Endothelial cell of umbilical vein (primary cell): ENCODE results near the gene DAP. TPM values are rescaled to one million over a fixed set of nuclear protein-coding genes. Genes with fewer than 3 reads are reported as not detected.

Experiments used
- BruUV-seq: library from RNA; stranded (reverse); fragments of 400-500 nt; replicated peaks from 2 replicates; lab custom pipeline; 2021; lab: Mats Ljungman, UMichigan
- CTCF ChIA-PET: fragments of 300-600, 350-600 bp; sonication (Branson Sonifier 250); formaldehyde crosslinking; loops from one replicate; lab custom pipeline; 2021; ENCODE audit warnings: antibody characterized with exemption, inconsistent platforms; lab: Charles Lee
- POLR2A ChIA-PET: fragments of 300-600, 350-600 bp; sonication (Branson Sonifier 250); formaldehyde crosslinking; loops from one replicate; lab custom pipeline; 2021; ENCODE audit warnings: antibody characterized with exemption, inconsistent platforms; lab: Charles Lee
- DNase-seq: peaks from one replicate; pipeline ENCODE4 v3.0.0-alpha.2; 2011; ENCODE audit warnings: low read depth, low spot score
- FAIRE-seq: peaks from 2 replicates; lab custom pipeline; 2011; peaks lifted over from hg19 to GRCh38; lab: Jason Lieb, UNC
- H2AFZ ChIP-seq: 2 replicates; pipeline ENCODE4 v1.6.0; 2012; ENCODE audit warnings: low read depth, low read length, control low read depth, inconsistent platforms
- H3K27ac ChIP-seq: 2 replicates; pipeline ENCODE4 v1.5.1; 2011; ENCODE audit warnings: low read depth, mild to moderate bottlenecking, control low read depth, low read length, moderate library complexity; ENCODE audit not compliant: insufficient read depth
- H3K27me3 ChIP-seq, 2 experiments: 2 replicates each; pipeline versions ENCODE4 v1.6.0 to v1.6.1; 2011; ENCODE audit warnings: low read length in 2 of 2, mixed read lengths in 1 of 2; ENCODE audit not compliant: control insufficient read depth in 2 of 2, insufficient read depth in 2 of 2
- H3K36me3 ChIP-seq, 2 experiments: 2 replicates in 1 of 2; 3 replicates in 1 of 2; pipeline ENCODE4 v1.5.1; 2011; ENCODE audit warnings: low read length in 2 of 2, mild to moderate bottlenecking in 1 of 2, moderate library complexity in 1 of 2; ENCODE audit not compliant: control insufficient read depth in 2 of 2, insufficient read depth in 2 of 2; ENCODE audit errors: extremely low read depth in 1 of 2
- H3K4me1 ChIP-seq: 3 replicates; pipeline ENCODE4 v1.5.1; 2011; ENCODE audit warnings: mild to moderate bottlenecking, low read length; ENCODE audit not compliant: control insufficient read depth, insufficient read depth; ENCODE audit errors: extremely low read depth
- H3K4me2 ChIP-seq: 2 replicates; pipeline ENCODE4 v1.6.1; 2011; ENCODE audit warnings: low read length, control low read depth, mixed read lengths; ENCODE audit not compliant: insufficient read depth
- H3K4me3 ChIP-seq, 3 experiments: fragments of 200-600 bp in 1 of 3; sonication (generic), shearing (Covaris generic) in 1 of 3; replicated peaks in 1 of 3; 2 replicates each; pipeline ENCODE4 v1.5.1; 2011 to 2016; ENCODE audit warnings: control low read depth in 3 of 3, low read length in 3 of 3, mild to moderate bottlenecking in 2 of 3, inconsistent platforms in 1 of 3, low read depth in 1 of 3, moderate library complexity in 1 of 3; ENCODE audit not compliant: insufficient read depth in 1 of 3
- H3K79me2 ChIP-seq: 2 replicates; pipeline ENCODE4 v1.6.0; 2012; ENCODE audit warnings: low read length, inconsistent platforms; ENCODE audit not compliant: control insufficient read depth, insufficient read depth
- H3K9ac ChIP-seq: replicated peaks from 2 replicates; pipeline ENCODE3; 2011; ENCODE audit warnings: low read length, control low read depth; ENCODE audit not compliant: insufficient read depth; ENCODE audit errors: extremely low read depth
- H3K9me1 ChIP-seq: replicated peaks from 3 replicates; pipeline ENCODE4 v1.6.0; 2011; ENCODE audit warnings: mild to moderate bottlenecking, low read length; ENCODE audit not compliant: control insufficient read depth, insufficient read depth; ENCODE audit errors: extremely low read depth
- H3K9me3 ChIP-seq: replicated peaks from 2 replicates; pipeline ENCODE4 v1.5.1; 2012; ENCODE audit warnings: low read length, inconsistent platforms; ENCODE audit not compliant: control insufficient read depth, insufficient read depth
- H4K20me1 ChIP-seq: replicated peaks from 2 replicates; pipeline ENCODE3; 2011; ENCODE audit warnings: mild to moderate bottlenecking, low read length; ENCODE audit not compliant: control insufficient read depth, insufficient read depth; ENCODE audit errors: extremely low read depth
- CTCF ChIP-seq, 2 donors: IDR thresholded peaks; 1 replicate in 1 of 2; 2 replicates in 1 of 2; pipeline ENCODE4 v1.5.1; 2011; ENCODE audit warnings: low read length in 2 of 2, mild to moderate bottlenecking in 2 of 2, moderate library complexity in 2 of 2, control low read depth in 1 of 2, inconsistent platforms in 1 of 2, low read depth in 1 of 2; ENCODE audit not compliant: insufficient read depth in 1 of 2; ENCODE audit errors: extremely low read depth in 1 of 2
- EZH2 ChIP-seq: IDR thresholded peaks from 2 replicates; pipeline ENCODE4 v1.6.1; 2012; ENCODE audit warnings: borderline replicate concordance, low read depth, mild to moderate bottlenecking, moderate library complexity, low read length, inconsistent platforms; ENCODE audit not compliant: severe bottlenecking
- FOS ChIP-seq: IDR thresholded peaks from 2 replicates; pipeline ENCODE4 v1.6.1; 2011; ENCODE audit warnings: mild to moderate bottlenecking, low read length, moderate library complexity, borderline replicate concordance; ENCODE audit not compliant: insufficient read depth
- GATA2 ChIP-seq: IDR thresholded peaks from 2 replicates; pipeline ENCODE4 v1.7.0; 2011; ENCODE audit warnings: low read depth, mild to moderate bottlenecking, moderate library complexity, mixed read lengths, low read length; ENCODE audit not compliant: insufficient read length, insufficient read depth
- JUN ChIP-seq: IDR thresholded peaks from 2 replicates; pipeline ENCODE4 v1.6.1; 2011; ENCODE audit warnings: borderline replicate concordance, low read depth; ENCODE audit not compliant: insufficient read length, insufficient read depth
- MAX ChIP-seq: IDR thresholded peaks from 2 replicates; pipeline ENCODE4 v1.6.1; 2011; ENCODE audit not compliant: insufficient read depth, insufficient read length
- MYC ChIP-seq: IDR thresholded peaks from one replicate; pipeline ENCODE4 v1.6.1; 2011; ENCODE audit warnings: mild to moderate bottlenecking, low read depth, low read length
- POLR2A ChIP-seq: IDR thresholded peaks from 2 replicates; pipeline ENCODE4 v1.6.1; 2012; ENCODE audit warnings: low read depth, mild to moderate bottlenecking, control low read depth, low read length
- POLR2AphosphoS5 ChIP-seq: IDR thresholded peaks from 2 replicates; pipeline ENCODE4 v1.6.1; 2012; ENCODE audit warnings: low read depth, mild to moderate bottlenecking, control low read depth, low read length, moderate library complexity; ENCODE audit not compliant: insufficient read depth
- dilution Hi-C: fragments of 300-500 bp; cut with MboI; formaldehyde crosslinking; loops from one replicate; pipeline ENCODE4 v1.15.0; 2019; ENCODE audit warnings: low sequenced_read_pairs; ENCODE audit not compliant: extremely low pct_ligation_motif_present
- intact Hi-C: fragments of 100-400 bp; cut with micrococcal nuclease; formaldehyde crosslinking; loops from one replicate; pipeline ENCODE4 v1.10.0; 2022
- polyA plus RNA-seq, 4 experiments: library from polyadenylated mRNA; depleted of rRNA in 3 of 4; stranded (reverse) in 3 of 4; unstranded in 1 of 4; fragments of >200 nt; gene quantifications; 2 replicates each; pipeline versions ENCODE4 v1.2.1 to v1.2.3, GENCODE V29; 2011 to 2012; ENCODE audit warnings: missing spikeins in 1 of 4
- total RNA-seq: library from RNA; stranded (reverse); gene quantifications from 2 replicates; pipeline ENCODE4 v1.2.3, GENCODE V29; 2021

DAP gene
- total and polyA plus RNA-seq, 2 donors (not counting 3 experiments of a cell fraction or from before 2014, with no cell fraction given), result 79.8 to 188 TPM

GRCh38 chr5:10744681-10745080 is 16.4 kb downstream of the DAP start:
- CTCF ChIA-PET, result interaction anchor here (1.0 to 1.7 kb wide), 3 partner anchors 8 to 50 kb away, joined by 3 to 5 read pairs (median 3); no protein-coding TSS in a partner anchor

More at GRCh38 chr5:10744681-10745080, 16.4 kb downstream of the DAP start:
- no peaks in the 10 kb centered on the region for H3K9me1 ChIP-seq
- TF ChIP-seq EZH2 (no peak), GATA2 (no peak), POLR2A (no peak), CTCF (IDR thresholded peaks at IDR 0.05; ENCODE audit: extremely low read depth in 1 of 2, insufficient read depth in 1 of 2, low read depth in 1 of 2, low read length in 2 of 2) (no peak), MYC (no peak), FOS (no peak), MAX (no peak), POLR2AphosphoS5 (no peak), JUN (no peak)
- intact Hi-C loops, result no loop called here
- H3K36me3 ChIP-seq, result peaks cover 8 to 27% of the 10 kb centered on the region in 2 experiments
- DNase-seq (no peak), FAIRE-seq (no peak)
- POLR2A ChIA-PET, result no interaction called here
- no peak overlapping the region for H3K27ac ChIP-seq
- no peak overlapping the region for H3K4me2 ChIP-seq
- no peaks in the 10 kb centered on the region for H3K9me3 ChIP-seq
- no peak overlapping the region for H2AFZ ChIP-seq
- no peaks in the 10 kb centered on the region for H3K4me1 ChIP-seq
- H4K20me1 ChIP-seq, result peaks cover 3% of the 10 kb centered on the region
- no peaks in the 10 kb centered on the region for H3K27me3 ChIP-seq
- H3K9ac ChIP-seq, result no peak overlapping the region
- H3K4me3 ChIP-seq, result no peak overlapping the region
- peaks cover 75% of the 10 kb centered on the region for H3K79me2 ChIP-seq
- no TSS peak for BruUV-seq
- dilution Hi-C loops, result no loop called here
